GM20000 (cell line): ENCODE measurements around the gene PLK2.

Source experiments
- DNase-seq: peaks from one replicate; pipeline ENCODE4 v3.0.0; 2012; ENCODE audit warnings: low spot score
- TF ChIP-seq, protein P1 (sequence below): IDR thresholded peaks from 2 replicates; pipeline ENCODE4 v1.5.1; 2012; ENCODE audit warnings: mild to moderate bottlenecking, control low read depth; ENCODE audit errors: extremely low read depth, missing control alignments

The PLK2 gene

DNA sequence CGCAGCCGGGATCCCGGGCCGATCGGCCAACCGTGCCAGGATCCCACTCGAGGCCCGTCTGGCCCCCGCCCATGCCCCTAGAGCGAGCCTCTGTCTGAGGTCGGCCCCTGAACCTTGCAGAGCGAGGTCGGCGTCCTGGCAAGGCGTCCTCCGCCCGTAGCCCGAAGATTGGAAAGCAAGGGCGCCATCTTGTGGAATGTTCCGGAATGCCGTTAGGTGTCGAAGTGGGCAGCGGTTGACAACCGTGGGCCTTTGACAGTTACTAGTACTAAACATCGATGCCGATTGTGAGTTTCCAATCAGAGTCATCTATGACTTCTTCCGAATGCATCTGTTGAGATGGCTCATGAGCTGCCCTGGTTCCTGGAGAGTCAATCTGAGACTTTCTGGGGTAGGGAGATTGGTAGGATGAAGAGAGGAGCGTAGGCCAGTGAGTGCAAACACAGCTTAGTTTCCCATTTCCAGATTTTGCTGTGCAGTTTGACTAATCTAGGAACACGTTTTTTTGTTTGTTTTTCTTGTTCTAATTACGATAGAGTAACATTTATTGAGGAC lies 923 bp upstream of the PLK2 start:
- TF ChIP-seq, protein P1, sequence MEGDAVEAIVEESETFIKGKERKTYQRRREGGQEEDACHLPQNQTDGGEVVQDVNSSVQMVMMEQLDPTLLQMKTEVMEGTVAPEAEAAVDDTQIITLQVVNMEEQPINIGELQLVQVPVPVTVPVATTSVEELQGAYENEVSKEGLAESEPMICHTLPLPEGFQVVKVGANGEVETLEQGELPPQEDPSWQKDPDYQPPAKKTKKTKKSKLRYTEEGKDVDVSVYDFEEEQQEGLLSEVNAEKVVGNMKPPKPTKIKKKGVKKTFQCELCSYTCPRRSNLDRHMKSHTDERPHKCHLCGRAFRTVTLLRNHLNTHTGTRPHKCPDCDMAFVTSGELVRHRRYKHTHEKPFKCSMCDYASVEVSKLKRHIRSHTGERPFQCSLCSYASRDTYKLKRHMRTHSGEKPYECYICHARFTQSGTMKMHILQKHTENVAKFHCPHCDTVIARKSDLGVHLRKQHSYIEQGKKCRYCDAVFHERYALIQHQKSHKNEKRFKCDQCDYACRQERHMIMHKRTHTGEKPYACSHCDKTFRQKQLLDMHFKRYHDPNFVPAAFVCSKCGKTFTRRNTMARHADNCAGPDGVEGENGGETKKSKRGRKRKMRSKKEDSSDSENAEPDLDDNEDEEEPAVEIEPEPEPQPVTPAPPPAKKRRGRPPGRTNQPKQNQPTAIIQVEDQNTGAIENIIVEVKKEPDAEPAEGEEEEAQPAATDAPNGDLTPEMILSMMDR = peak; percentile 74
- DNase-seq = peak; percentile 86

DNA sequence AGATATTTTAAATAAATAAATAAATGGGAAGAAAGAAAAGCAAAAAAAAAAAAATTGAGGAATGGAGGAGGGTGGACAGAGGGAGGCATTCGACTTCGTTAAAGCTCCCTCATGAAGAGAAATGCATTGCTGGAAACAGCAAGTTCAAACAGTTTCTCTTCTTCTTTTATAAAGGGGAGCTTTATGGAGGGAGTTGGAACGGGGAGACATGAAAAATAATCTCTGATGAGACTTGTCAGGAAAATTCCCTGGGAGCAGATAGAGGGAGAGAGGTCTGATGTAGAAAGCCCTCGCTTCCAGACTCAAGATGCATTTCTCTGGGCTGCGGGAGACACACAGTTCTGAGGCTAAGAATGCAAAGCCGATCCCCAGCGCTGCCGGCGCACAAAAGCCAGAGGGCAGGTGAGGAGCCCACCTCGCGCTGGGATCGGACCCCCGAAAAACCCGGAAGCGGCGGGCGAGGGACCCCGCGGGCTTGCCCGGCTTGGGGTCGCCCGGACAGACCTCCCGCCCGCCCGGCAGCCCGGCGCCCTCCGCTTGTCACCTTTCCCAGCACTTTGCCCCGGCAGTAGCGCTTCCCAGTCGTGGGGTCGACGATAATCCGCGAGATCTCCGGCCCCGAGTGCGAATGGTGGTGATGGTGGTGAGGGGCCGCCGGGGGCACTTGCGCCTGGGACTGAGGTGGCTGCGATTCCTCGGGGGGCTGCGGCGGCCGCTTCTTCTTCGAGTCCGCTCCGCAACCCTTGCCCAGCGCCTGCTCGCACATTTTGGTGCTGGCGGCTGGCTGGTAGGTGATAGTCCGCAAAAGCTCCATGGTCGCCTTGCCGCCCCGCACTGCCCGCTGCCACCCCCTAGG lies 512 bp downstream of the PLK2 start:
- TF ChIP-seq, protein P1 = no peak

DNA sequence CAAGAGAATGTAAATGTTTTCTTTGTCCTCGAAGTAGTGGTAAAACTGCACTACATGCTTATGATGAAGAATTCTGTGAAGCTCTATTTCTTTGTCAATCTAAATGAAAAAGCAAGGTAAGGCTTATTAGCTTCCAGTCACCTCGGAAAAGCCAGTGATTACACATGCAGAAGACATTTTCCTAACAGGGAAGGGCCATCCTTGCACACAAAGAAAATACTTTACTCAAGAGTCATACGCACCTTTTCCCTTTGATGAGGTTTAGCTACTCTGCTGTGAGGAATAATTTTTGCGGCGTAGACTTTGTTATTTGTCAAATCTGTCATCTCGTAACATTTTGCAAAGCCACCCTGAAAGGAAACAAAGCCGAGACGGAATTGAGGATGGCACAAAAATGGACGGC lies 1.1 kb downstream of the PLK2 start:
- TF ChIP-seq, protein P1 = no peak
- no peak for DNase-seq

More for the DNA sequence above, 512 bp downstream of the PLK2 start:
- peak; percentile 7 for DNase-seq

DNA sequence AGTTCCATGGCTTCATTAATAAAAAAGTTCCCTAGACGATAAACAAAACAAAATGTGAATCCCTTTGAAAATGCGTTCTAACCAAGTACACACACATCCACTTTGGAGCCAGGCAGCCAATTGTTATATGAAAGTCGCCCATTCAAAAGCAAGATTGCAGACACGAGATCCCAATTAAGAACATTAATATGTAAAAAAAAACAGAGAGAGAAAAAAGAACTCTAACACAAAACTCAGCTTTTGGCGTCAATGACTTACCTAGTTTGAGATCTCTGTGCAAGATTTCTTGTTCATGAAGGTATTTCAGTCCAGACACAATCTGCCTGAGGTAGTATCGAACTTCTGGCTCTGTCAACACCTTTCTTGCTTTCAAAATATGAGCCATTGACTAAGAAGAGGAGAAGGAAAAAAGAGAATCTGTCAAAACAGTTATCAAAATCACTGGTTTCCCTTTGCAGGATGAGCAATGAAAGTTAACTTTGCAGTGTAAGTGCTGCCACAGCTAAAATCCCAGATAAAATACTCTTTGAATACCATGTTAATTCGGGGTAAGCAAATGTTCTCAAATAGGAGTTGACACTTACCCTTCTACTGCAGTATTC lies 1.6 kb downstream of the PLK2 start:
- TF ChIP-seq, protein P1 = no peak
- no peak for DNase-seq

DNA sequence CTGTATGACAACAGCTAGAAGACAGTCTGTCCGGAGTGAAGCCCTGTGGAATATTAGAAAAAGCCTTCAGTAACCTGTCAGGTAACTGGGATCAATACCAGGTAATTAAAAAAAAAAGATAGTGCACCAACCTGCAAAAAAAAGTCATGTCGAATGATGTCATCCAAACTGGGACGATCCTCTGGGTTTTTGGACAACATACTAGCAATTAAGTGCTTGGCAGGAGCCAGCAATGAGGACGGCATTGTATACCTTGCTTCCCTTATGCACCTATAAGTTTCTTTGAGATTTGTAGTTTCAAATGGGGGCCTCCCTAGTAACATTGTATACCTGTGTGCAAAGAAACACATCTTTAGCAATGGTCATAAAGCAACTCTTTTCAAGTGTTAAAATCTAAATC lies 2.8 kb downstream of the PLK2 start:
- TF ChIP-seq, protein P1 = no peak
- no peak for DNase-seq

DNA sequence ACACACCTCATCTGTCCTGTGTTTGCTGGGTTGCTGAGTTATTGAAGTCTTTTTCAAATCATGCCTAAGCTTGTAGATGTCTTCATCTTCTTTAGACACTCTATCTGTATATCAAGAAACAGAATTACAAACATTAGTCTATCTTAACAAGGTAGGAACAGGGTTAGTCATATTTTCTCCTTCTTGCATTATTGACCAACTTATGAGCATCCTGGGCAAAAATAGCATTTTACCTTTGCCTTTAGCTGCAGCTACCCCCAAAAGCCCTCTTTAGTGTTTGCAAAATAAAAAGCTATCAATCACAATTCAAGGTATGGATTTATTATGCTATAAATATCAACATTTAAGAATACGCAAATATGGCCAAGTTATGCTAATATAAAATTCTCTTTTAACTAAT lies 3.4 kb downstream of the PLK2 start:
- no peak for DNase-seq

More for the DNA sequence above, 3.4 kb downstream of the PLK2 start:
- TF ChIP-seq, protein P1 = no peak
